K562 (cell line): ENCODE measurements around the gene UHMK1. TPM values are rescaled to one million over a fixed set of nuclear protein-coding genes. Genes with fewer than 3 reads are reported as not detected.
A peak's percentile ranks its signal among the peaks of the same experiment; 100 is the strongest.

Experiments
- DPF2 ChIP-seq: fragments of 450-650 bp; IDR thresholded peaks from 2 replicates; pipeline ENCODE4 v1.6.1; 2016
- HMGN3 ChIP-seq: IDR thresholded peaks from 2 replicates; pipeline ENCODE4 v1.6.1; 2011; ENCODE audit warnings: borderline replicate concordance, low read depth, mild to moderate bottlenecking, mixed read lengths, low read length; ENCODE audit not compliant: insufficient read length; ENCODE audit errors: extremely low read depth
- KAT7 ChIP-seq: sonication (generic); formaldehyde crosslinking; IDR thresholded peaks from 2 replicates; pipeline ENCODE4 v1.8.0; 2022; ENCODE audit warnings: missing genetic modification reagents, mild to moderate bottlenecking, borderline replicate concordance
- NELFE ChIP-seq: IDR thresholded peaks from 2 replicates; pipeline ENCODE4 v1.6.1; 2011; ENCODE audit warnings: mild to moderate bottlenecking; ENCODE audit not compliant: insufficient read depth, insufficient read length
- RBFOX2 ChIP-seq: fragments of 200-400 bp; formaldehyde crosslinking; IDR thresholded peaks from 2 replicates; pipeline ENCODE4 v1.6.1; 2017; ENCODE audit warnings: low read depth, mild to moderate bottlenecking, low read length, moderate library complexity
- SAP30 ChIP-seq: fragments of 200-600 bp; sonication (generic); IDR thresholded peaks from 2 replicates; pipeline ENCODE4 v1.6.1; 2012; ENCODE audit warnings: borderline replicate concordance, low read depth, mild to moderate bottlenecking, moderate library complexity, low read length, control low read depth, inconsistent platforms; ENCODE audit not compliant: insufficient read depth, poor library complexity, severe bottlenecking
- SMAD2 ChIP-seq: fragments of 150-350 bp; IDR thresholded peaks from 2 replicates; pipeline ENCODE4 v1.6.1; 2014; ENCODE audit warnings: low read depth, mild to moderate bottlenecking, low read length
- ZNF174 ChIP-seq: fragments of 250-450 bp; sonication (Bioruptor Pico); IDR thresholded peaks from 2 replicates; pipeline ENCODE4 v1.4.0; 2020; ENCODE audit warnings: mild to moderate bottlenecking
- ZNF75A ChIP-seq: fragments of 450-650 bp; formaldehyde crosslinking; IDR thresholded peaks from 2 replicates; pipeline ENCODE4 v1.4.0; 2020; ENCODE audit warnings: mild to moderate bottlenecking
- polyA plus RNA-seq, 8 experiments: library from polyadenylated mRNA; depleted of rRNA in 4 of 8; stranded (reverse) in 5 of 8; unstranded in 3 of 8; fragments of >200 nt; fragmentation: Nextera tagmentation in 2 of 8; fragmentation: Illumina TruSeq in 1 of 8; extraction: Ambion mirVana in 2 of 8; extraction: Trizol in 1 of 8; gene quantifications; 2 replicates each; pipeline versions ENCODE4 v1.2.1 to v1.2.3, GENCODE V29; 2011 to 2014; ENCODE audit warnings: inconsistent platforms in 1 of 8, missing spikeins in 1 of 8
- total RNA-seq, 7 experiments: library from RNA; depleted of rRNA in 6 of 7; stranded (reverse); fragments of >200 nt in 6 of 7; fragmentation: Illumina TruSeq in 2 of 7; extraction: Trizol in 2 of 7; gene quantifications; 2 replicates each; pipeline versions ENCODE4 v1.2.1 to v1.2.3, GENCODE V29; 2011 to 2021; ENCODE audit warnings: low replicate concordance in 1 of 7
- TF ChIP-seq, protein P1 (sequence below): fragments of 250-450 bp; sonication (Bioruptor Pico); IDR thresholded peaks from 2 replicates; pipeline ENCODE4 v1.4.0; 2020
- TF ChIP-seq, protein P2 (sequence below): fragments of 450-650 bp; IDR thresholded peaks from 2 replicates; pipeline ENCODE4 v1.6.1; 2014; ENCODE audit warnings: low read depth, mild to moderate bottlenecking, moderate library complexity, borderline replicate concordance
- TF ChIP-seq, protein P3 (sequence below): conservative IDR thresholded peaks from 2 replicates; pipeline ENCODE4 v1.6.1; 2011; ENCODE audit warnings: low read depth, mild to moderate bottlenecking, low read length; ENCODE audit not compliant: control insufficient read depth
- TF ChIP-seq, protein P4 (sequence below): sonication (generic); formaldehyde crosslinking; IDR thresholded peaks from 2 replicates; pipeline ENCODE4 v1.9.0; 2022; ENCODE audit warnings: mild to moderate bottlenecking, missing genetic modification reagents
- TF ChIP-seq, protein P5 (sequence below), 2 experiments: fragments of 450-650 bp; conservative IDR thresholded peaks; 2 replicates each; pipeline ENCODE4 v1.6.1; 2017; ENCODE audit warnings: mild to moderate bottlenecking in 2 of 2, moderate library complexity in 2 of 2

UHMK1 gene
- total and polyA plus RNA-seq, 9 of the 15 experiments (the other 6 are each of a cell fraction or from before 2014, with no cell fraction given): 13.1 to 72.4 (median 38.3) TPM

DNA sequence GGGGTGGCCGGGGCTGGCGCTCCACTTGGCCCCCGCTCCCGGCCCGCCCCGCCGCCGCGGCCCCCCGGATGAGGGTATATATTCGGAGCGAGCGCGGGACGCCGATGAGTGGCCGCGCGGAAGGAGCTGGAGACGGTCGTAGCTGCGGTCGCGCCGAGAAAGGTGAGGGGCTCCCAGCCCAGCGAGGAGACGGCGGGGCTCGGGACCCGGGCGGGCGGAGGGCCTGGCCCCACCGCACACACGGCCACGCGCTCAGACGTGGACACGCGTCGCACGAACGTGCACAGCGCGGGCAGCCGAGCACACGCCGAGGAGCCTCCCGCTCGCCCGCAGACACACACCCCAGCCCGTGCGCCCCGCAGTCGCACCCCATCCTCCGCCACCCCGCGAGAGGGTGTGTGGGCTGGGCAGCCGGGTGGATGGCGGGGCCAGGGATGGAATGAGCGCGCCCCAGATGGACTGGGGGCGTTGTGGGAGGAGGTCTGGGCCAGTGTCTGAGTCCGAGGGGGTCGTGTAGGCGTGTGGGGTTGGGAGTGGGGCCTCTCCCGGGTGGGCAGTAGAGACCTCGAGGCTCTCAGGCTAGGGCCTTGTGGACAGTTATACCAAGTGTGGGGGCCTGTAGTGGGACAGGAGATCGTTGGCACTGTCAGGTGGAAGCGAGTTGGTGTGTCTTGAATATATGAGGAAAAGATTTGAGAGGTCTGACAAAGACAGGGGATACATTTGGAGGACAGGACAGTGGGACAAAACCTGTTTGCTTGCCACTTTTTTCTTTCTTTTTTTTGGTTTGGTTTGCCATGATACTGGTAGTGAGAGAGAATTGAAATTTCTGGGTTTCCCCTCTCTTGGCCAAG is 64.2 kb downstream of the UHMK1 start, which contains the start of gene UAP1 (continued):
- TF ChIP-seq, protein P1, sequence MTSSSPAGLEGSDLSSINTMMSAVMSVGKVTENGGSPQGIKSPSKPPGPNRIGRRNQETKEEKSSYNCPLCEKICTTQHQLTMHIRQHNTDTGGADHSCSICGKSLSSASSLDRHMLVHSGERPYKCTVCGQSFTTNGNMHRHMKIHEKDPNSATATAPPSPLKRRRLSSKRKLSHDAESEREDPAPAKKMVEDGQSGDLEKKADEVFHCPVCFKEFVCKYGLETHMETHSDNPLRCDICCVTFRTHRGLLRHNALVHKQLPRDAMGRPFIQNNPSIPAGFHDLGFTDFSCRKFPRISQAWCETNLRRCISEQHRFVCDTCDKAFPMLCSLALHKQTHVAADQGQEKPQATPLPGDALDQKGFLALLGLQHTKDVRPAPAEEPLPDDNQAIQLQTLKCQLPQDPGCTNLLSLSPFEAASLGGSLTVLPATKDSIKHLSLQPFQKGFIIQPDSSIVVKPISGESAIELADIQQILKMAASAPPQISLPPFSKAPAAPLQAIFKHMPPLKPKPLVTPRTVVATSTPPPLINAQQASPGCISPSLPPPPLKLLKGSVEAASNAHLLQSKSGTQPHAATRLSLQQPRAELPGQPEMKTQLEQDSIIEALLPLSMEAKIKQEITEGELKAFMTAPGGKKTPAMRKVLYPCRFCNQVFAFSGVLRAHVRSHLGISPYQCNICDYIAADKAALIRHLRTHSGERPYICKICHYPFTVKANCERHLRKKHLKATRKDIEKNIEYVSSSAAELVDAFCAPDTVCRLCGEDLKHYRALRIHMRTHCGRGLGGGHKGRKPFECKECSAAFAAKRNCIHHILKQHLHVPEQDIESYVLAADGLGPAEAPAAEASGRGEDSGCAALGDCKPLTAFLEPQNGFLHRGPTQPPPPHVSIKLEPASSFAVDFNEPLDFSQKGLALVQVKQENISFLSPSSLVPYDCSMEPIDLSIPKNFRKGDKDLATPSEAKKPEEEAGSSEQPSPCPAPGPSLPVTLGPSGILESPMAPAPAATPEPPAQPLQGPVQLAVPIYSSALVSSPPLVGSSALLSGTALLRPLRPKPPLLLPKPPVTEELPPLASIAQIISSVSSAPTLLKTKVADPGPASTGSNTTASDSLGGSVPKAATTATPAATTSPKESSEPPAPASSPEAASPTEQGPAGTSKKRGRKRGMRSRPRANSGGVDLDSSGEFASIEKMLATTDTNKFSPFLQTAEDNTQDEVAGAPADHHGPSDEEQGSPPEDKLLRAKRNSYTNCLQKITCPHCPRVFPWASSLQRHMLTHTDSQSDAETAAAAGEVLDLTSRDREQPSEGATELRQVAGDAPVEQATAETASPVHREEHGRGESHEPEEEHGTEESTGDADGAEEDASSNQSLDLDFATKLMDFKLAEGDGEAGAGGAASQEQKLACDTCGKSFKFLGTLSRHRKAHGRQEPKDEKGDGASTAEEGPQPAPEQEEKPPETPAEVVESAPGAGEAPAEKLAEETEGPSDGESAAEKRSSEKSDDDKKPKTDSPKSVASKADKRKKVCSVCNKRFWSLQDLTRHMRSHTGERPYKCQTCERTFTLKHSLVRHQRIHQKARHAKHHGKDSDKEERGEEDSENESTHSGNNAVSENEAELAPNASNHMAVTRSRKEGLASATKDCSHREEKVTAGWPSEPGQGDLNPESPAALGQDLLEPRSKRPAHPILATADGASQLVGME (CRISPR knock-in tag): peak; percentile 77; the same call in 1 of the 2 replicates
- TF ChIP-seq ZNF174 (CRISPR knock-in tag) (no peak), DPF2 (peak; percentile 6; the same call in 1 of the 2 replicates), RBFOX2 (peak; percentile 99), SMAD2 (no peak), KAT7 (CRISPR knock-in tag) (peak; percentile 99), HMGN3 (no peak), ZNF75A (CRISPR knock-in tag) (no peak), SAP30 (peak; percentile 81), NELFE (peak; percentile 83)
- TF ChIP-seq, protein P2, sequence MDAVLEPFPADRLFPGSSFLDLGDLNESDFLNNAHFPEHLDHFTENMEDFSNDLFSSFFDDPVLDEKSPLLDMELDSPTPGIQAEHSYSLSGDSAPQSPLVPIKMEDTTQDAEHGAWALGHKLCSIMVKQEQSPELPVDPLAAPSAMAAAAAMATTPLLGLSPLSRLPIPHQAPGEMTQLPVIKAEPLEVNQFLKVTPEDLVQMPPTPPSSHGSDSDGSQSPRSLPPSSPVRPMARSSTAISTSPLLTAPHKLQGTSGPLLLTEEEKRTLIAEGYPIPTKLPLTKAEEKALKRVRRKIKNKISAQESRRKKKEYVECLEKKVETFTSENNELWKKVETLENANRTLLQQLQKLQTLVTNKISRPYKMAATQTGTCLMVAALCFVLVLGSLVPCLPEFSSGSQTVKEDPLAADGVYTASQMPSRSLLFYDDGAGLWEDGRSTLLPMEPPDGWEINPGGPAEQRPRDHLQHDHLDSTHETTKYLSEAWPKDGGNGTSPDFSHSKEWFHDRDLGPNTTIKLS: peak; percentile 46; the same call in 1 of the 2 replicates
- TF ChIP-seq, protein P3, sequence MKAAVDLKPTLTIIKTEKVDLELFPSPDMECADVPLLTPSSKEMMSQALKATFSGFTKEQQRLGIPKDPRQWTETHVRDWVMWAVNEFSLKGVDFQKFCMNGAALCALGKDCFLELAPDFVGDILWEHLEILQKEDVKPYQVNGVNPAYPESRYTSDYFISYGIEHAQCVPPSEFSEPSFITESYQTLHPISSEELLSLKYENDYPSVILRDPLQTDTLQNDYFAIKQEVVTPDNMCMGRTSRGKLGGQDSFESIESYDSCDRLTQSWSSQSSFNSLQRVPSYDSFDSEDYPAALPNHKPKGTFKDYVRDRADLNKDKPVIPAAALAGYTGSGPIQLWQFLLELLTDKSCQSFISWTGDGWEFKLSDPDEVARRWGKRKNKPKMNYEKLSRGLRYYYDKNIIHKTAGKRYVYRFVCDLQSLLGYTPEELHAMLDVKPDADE: peak; percentile 60; the same call in 1 of the 2 replicates
- TF ChIP-seq, protein P4, sequence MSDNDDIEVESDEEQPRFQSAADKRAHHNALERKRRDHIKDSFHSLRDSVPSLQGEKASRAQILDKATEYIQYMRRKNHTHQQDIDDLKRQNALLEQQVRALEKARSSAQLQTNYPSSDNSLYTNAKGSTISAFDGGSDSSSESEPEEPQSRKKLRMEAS (CRISPR knock-in tag): peak; percentile 96
- TF ChIP-seq, protein P5, sequence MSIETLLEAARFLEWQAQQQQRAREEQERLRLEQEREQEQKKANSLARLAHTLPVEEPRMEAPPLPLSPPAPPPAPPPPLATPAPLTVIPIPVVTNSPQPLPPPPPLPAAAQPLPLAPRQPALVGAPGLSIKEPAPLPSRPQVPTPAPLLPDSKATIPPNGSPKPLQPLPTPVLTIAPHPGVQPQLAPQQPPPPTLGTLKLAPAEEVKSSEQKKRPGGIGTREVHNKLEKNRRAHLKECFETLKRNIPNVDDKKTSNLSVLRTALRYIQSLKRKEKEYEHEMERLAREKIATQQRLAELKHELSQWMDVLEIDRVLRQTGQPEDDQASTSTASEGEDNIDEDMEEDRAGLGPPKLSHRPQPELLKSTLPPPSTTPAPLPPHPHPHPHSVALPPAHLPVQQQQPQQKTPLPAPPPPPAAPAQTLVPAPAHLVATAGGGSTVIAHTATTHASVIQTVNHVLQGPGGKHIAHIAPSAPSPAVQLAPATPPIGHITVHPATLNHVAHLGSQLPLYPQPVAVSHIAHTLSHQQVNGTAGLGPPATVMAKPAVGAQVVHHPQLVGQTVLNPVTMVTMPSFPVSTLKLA (conservative IDR thresholded peaks at IDR 0.05): peak; percentile 61 to 87
